NCI-H2196 (cell line): ENCODE data around the gene LOXL3.
A peak's percentile ranks its signal among the peaks of the same experiment; 100 is the strongest.

Experiments
- DNase-seq: peaks from one replicate; lab custom pipeline; 2025; ENCODE audit not compliant: unreplicated experiment; lab: John Stamatoyannopoulos, UW

Gene LOXL3

DNA sequence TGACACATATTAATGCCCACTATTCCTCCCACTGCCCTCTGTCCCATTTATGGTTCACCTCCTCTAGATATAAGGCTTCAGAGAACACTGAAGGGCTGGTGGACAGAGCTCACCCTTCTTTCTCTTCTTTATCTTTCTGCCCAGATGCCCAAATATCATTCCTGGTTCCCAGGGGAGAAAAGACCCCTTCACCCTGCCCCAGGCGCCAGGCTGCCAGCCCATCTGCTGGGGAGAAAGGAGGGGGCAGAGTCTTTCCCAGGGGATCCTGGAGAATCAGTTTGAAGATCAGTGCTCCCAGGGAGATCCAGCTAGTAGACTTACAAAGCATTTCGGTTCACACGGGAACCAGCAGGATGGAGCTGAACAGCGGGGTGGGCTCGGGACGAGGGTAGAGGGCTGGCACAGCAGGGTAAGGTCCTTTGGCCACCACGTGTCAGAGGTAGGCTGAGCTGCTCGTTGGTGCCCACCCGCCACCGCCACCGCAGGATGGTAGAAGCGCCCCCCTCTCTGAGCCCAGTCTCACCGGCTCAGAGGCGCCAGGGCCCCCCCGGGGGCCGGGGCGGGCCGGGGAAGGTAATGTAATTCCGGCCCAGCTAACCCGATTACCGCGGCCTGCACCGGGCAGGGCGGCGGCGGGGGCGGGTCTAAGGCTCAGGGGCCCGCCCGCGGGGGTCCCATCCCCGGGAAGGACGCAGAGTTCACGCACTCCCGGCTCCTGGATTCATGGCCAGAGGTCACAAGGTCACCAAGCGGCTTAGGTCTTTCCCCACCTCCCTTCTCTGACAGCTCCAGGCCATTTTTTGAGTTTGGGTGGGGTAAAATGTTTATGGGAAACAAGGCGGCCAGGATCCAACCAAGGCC, 40.8 kb downstream of the LOXL3 start:
- DNase-seq = no peak

DNA sequence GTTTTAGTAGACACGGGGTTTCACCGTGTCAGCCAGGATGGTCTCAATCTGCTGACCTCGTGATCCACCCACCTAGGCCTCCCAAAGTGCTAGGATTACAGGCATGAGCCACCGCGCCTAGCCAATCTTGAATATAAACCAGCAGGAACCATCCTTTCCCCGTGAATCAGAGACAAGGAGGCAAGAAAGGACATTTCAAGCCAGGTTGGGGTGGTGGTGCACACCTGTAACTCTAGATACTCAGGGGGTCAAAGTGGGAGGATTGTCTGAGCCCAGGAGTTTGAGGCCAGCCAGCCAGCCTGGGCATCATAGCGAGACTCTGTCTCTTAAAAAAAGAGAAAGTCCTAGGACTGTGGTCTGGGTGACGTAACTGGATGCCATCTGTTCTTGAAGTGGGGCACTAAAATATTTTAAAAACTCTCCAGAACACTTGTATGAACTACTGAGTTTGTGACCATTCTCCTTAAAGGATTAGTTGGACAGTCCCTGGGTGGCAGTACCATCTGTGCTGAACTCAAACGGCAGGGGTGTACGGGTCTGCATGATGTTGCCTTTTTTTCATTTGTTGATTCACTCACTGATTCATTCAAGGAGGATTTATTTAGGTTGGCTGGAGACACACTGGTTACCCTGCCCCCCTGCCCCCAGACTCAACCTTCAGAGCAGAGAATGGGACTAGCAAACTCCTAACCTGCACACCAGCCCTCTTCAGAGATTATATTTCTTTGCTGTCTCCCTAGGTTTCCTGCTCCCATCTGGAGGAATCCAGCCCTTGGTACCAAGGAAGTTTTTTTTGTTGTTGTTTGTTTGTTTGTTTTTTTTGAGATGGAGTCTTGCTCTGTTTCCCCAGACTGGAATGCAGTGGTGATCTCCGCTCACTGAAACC, 42.4 kb downstream of the LOXL3 start:
- no peak for DNase-seq

- no peak for DNase-seq
Observed at GRCh38 chr2:74510272-74510671, 43.5 kb downstream of the LOXL3 start.

DNA sequence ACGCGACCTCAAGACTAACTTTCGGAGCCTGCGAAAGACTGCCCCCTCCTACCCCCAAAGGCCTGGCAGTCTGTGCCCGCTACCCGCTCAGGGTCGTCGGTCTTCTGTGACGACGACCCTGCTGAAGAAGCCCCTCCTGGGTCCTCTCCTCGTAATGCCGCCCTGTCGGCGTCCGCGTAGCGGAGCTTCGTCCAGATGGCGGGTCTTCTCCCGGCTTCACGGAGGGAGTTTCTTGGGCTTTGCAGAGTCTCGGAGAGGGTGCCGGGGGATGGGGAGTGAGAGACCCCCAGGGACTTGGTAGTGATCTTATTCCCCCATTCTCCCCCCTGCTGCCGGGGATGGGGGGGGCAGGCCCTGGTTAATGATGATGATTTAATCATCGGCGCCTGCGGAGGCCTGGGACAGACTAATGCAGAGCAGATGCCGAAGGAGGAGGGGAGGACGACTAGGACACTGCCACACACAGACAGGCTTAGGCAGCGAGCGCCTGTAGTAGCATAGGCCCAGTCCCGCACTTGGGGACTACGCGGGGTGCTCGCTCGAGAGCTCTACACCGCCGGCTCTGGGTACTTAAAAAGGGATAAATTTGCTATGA, 45.7 kb downstream of the LOXL3 start:
- DNase-seq = no peak

DNA sequence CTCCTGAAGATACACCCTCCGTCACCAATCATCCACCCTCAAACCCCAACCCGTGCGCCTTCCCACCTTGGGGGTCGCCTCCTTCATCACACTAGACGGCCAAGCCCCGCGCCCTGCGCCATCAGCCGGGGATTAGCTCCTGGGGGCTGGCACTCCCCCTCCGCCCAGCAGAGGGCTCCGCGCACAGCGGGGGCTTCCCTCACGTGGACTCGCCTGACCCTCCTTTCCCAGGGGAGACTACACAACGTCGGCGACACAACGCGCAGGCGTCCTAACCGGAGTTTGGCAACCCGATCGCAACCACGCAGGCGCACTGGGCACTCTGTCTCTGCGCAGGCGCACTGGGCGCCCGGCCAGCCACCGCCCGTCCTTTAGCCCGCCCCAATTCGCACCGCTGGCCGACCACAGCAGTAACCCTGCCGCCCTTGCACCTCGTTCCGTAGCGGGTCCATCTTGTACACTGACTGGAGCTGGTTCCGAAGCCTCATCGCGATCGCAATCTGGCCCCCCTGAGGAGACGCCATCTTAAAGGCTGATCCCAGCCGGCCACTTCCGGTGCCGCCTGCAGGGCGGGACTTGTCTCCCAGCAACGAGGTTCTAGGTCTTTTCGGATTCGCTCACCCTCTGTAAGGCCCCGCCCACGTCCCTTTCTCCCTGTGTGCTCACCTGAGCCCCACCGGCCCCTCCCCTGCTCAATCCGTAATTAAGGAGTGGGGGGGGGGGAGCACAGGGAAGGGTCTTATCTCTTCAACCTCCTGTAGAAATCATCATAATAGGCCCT, 46.4 kb downstream of the LOXL3 start, which contains the start of gene PCGF1:
Gene PCGF1, minus strand, starts transcription at position 551 of the 781 bp plus-strand sequence. Its CDS starts 27 bp downstream, at position 524.
- peak; percentile 90 for DNase-seq

- DNase-seq = no peak
Observed at GRCh38 chr2:74505448-74506246, 48.1 kb downstream of the LOXL3 start.

GRCh38 chr2:74504591-74504990, 49.2 kb downstream of the LOXL3 start:
- no peak for DNase-seq

- DNase-seq = no peak
Observed at GRCh38 chr2:74503506-74504475, 50.0 kb downstream of the LOXL3 start.

- no peak for DNase-seq
Observed at GRCh38 chr2:74502720-74503505, 50.8 kb downstream of the LOXL3 start.

DNA sequence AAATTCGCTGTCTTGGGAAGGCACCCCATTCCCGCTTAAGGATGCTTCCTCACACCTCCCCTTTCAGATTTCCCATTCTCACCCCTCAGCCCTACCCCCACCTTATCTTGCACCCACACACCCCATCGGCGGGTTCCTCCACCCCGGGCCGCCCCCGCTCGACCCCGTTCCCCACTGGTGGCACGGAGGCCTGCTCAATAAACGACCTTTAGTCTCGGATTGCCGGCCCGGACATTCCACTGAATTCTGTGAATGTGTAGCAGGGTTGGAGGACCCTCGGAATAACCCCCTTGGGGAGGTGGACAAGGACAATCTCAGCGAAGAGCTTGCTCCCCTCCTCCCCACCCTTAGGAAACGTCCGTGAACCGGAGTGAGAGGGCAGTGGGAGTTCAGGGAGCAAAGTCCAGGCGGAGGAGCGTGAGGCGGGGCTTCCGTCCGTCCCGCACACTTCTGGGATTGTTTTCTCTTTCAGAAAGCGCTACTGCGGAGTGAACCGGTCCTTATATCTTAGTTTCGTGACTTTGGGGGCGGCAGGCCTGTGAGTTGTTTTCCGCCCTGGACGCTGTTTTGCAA, 51.5 kb downstream of the LOXL3 start:
- no peak for DNase-seq

- no peak for DNase-seq
Observed at GRCh38 chr2:74501335-74502071, 52.2 kb downstream of the LOXL3 start.

- no peak for DNase-seq
Observed at GRCh38 chr2:74500578-74500946, 53.2 kb downstream of the LOXL3 start.

DNA sequence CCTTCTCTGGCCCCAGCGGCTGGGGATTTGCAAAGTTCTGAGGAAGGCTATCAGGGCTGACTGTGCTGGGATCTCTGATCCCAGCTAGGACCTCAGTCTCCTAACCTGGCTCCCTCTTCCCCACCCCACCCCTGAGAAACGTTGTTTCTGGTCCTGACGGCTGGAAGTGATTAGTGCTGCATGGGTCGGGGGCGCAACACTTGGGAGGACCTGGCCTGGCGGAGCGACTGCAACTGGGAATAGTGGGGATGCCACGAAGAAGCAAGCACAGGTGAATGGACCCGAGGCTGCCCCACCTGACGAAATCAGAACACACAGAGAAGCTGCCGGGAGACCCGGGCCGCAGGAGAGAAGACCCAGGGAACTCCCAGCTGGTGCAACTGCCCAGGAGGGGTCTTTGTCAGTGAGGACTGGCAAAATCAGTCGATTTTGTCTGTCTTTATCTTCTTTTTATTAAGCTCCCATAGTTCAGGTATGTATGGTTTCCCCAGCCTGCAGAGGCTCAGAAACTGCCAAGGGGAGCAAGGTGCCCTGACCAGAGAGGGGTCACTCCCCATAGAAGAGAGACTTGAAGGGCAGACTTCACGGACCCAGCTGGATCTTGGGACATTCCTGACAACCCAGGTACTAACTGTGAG, 53.7 kb downstream of the LOXL3 start:
- no peak for DNase-seq

DNA sequence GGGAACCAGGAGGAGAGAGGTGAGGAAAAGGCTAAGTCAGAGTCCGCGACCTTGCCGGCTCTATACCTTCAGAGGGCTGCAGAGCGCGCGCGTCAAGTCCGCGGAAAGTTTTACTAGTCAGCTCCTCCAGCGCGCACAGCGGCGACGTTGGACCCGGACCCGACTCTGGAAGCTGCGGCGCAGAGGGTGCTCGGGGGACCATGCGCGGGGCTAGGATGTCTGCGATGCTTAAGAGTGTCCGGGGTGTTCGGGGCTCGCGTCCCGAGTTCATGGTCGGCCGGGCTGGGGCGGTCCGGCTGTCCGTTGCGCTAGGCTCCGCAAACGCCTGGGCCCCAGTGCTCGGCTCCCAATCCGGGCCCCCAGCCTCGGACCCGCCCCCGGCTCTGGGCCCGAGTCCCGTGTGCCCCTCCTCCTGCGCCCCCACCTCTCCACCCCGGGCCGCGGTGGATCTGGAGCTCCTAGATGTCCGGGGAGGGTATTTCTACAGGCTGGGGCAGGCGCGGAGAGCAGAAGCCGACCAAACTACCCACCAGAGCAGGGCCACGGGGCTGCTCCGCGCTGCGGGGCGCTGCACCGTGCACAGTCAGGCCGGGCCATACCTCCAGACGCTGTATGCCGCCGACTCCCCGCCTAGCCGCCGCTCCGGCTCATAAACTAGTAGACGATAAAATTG, 54.3 kb downstream of the LOXL3 start, which contains the start of gene LBX2:
Gene LBX2, minus strand, starts transcription at position 337 of the 673 bp plus-strand sequence. Its CDS starts 66 bp downstream, at position 271.
- DNase-seq = no peak

DNA sequence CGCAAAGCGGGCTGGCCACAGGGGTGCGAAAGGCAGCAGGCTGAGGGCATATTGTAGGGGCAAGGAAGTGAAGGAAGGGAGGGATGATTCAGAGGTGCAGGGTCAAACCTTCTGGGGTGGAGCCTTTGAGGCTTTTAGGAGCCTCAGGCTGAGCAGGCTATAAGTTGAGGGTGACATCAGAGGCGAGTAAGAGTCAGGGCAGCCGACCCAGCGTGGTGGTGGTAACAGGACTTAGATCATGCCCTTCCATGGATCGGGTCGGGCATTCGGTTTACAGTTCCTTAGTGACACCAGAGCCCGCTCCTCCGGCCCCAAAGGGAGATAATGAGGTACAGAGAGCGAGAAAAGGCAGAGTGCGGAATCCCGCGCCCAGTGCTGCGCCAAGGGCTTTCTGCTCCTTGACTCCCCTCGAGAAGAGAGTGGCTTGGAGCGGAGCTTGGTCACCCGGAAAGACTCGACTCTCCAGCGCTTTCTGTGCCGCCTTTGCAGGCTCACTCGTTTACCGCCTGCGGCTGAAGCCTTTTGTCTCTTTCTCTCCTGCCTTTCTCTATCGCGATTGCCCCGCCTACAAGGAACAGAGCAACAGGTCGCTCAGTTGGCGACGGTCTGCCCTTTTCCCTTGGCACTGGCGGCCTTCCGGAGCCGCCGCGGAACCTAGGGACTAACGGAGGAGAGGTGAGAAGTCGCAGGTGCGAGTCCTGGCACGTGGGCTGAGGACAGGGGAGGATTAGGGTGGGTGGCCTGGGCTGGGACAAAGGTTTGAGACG, 55.1 kb downstream of the LOXL3 start:
- DNase-seq = no peak
